Measurements from ENCODE around the gene CARD6. TPM values are rescaled to one million over a fixed set of nuclear protein-coding genes. Genes with fewer than 3 reads are reported as not detected.

Gene CARD6
- total and polyA plus RNA-seq, 2 of the 8 experiments (the other 6 are each of a cell fraction or from before 2014, with no cell fraction given): 0.41 to 0.50 TPM

DNA sequence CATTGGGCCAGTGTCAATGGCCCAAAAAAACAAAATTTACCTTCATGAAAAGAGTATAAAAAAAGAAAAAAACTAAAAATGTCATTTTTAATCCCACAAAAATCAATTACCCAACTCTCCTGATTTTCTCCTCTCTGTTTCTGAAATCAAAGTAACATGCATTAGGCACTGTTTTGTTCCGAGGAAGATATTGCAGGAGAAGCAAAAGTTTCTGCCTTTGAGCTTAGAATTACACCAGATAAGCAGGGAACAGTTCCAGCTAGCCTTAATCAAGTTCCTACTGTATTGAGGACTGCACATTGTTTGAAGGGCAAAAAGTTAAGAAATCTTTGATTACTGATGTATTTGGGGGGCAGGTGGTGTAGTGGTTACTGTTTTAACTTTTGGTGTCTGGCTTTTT, 41.9 kb upstream of the CARD6 start:
- peaks cover 21 to 34% of the 10 kb centered on the region in 2 experiments for H3K79me2 ChIP-seq (ENCODE audit: control insufficient read depth in 1 of 2, insufficient read depth in 2 of 2, low read length in 2 of 2)
- no peak overlapping the region for H4K91ac ChIP-seq (replicated peaks; ENCODE audit: insufficient read length, low read length)
- FAIRE-seq (no peak), DNase-seq (ENCODE audit: low read depth in 1 of 2, low spot score in 2 of 2) (no peak)
- POLR2A ChIA-PET (ENCODE audit: partially characterized antibody): interaction anchor here (0.6 to 1.5 kb wide), 7 partner anchors 8 to 144 kb away, joined by 3 to 5 read pairs (median 3); no protein-coding TSS in a partner anchor
- no peak overlapping the region for H2BK5ac ChIP-seq (ENCODE audit: low read depth, low read length)
- no peak overlapping the region for H3K18ac ChIP-seq (ENCODE audit: extremely low read depth, low read length)
- H3K79me1 ChIP-seq (ENCODE audit: low read depth, low read length): no peaks in the 10 kb centered on the region; the same call in 1 of the 2 replicates
- no peak overlapping the region for H3K56ac ChIP-seq (replicated peaks; ENCODE audit: insufficient read length, low read depth, low read length)
- no peak overlapping the region for H3K14ac ChIP-seq (ENCODE audit: insufficient read length)
- 41% methylated on average over 1 of the region's 1 CpG; no CpG with 5 or more reads in 1 of the 2 experiments for WGBS, 2 experiments (ENCODE audit: extremely low coverage in 1 of 2, insufficient coverage in 1 of 2, insufficient read length in 1 of 2, insufficient replicate concordance in 2 of 2, low coverage in 1 of 2, low lambda C conversion rate in 2 of 2, missing lambda C conversion rate in 1 of 2)
- H3K4me3 ChIP-seq (ENCODE audit: extremely low read depth in 1 of 4, insufficient read depth in 2 of 4, low read depth in 3 of 4, low read length in 4 of 4): peak overlapping the region in 3 of 4 experiments; percentile 65 to 96 (median 93); a peak in 5 of 8 replicates
- no peak overlapping the region for H2BK12ac ChIP-seq (ENCODE audit: low read depth, low read length)
- H3K4me2 ChIP-seq (ENCODE audit: insufficient read depth in 1 of 2, low read depth in 2 of 2, low read length in 2 of 2): peak overlapping the region; percentile 51 to 81
- H2BK15ac ChIP-seq (ENCODE audit: low read length): no peak overlapping the region
- peaks cover 0 to 5% (median 0%) of the 10 kb centered on the region in 4 experiments; a peak in 2 of 7 replicates for H3K4me1 ChIP-seq (replicated peaks in 1 of 4; ENCODE audit: control insufficient read depth in 3 of 4, insufficient read depth in 4 of 4, low read length in 3 of 4)
- H3K4ac ChIP-seq (replicated peaks; ENCODE audit: insufficient read length, low read depth, low read length): no peak overlapping the region
- no peak overlapping the region for H3K23ac ChIP-seq (ENCODE audit: insufficient read length)
- H3K27me3 ChIP-seq (replicated peaks in 1 of 4; ENCODE audit: control insufficient read depth in 3 of 4, extremely low read depth in 1 of 4, insufficient read depth in 3 of 4, low read length in 3 of 4): no peaks in the 10 kb centered on the region
- H3K23me2 ChIP-seq (ENCODE audit: low read depth, low read length): no peaks in the 10 kb centered on the region; the same call in 1 of the 2 replicates
- H2BK120ac ChIP-seq (replicated peaks; ENCODE audit: low read depth, low read length): no peak overlapping the region
- no peak overlapping the region for H4K8ac ChIP-seq (ENCODE audit: extremely low read depth, insufficient read depth, low read length)
- H3K9ac ChIP-seq (replicated peaks in 1 of 4; ENCODE audit: extremely low read depth in 1 of 4, low read depth in 3 of 4, low read length in 3 of 4): no peak overlapping the region
- no peak overlapping the region for H2BK20ac ChIP-seq (ENCODE audit: low read length)
- H3K27ac ChIP-seq (ENCODE audit: low read depth, low read length): no peak overlapping the region
- no peaks in the 10 kb centered on the region; a peak in 1 of 8 replicates for H3K36me3 ChIP-seq (ENCODE audit: control insufficient read depth in 2 of 4, insufficient read depth in 4 of 4, low read length in 3 of 4)
- peaks cover 0 to 3% of the 10 kb centered on the region in 2 experiments for H4K20me1 ChIP-seq (replicated peaks in 1 of 2; ENCODE audit: control insufficient read depth in 1 of 2, insufficient read depth in 2 of 2, low read length in 2 of 2)
- no peak overlapping the region for H2AFZ ChIP-seq (ENCODE audit: low read length)
- H3K9me3 ChIP-seq (ENCODE audit: insufficient read depth in 2 of 2, low read depth in 1 of 2, low read length in 1 of 2): no peaks in the 10 kb centered on the region; a peak in 1 of 4 replicates
- no peak overlapping the region for H2AK5ac ChIP-seq (ENCODE audit: low read depth, low read length)
- CTCF ChIA-PET (ENCODE audit: partially characterized antibody): interaction anchor here (1.0 to 1.7 kb wide), 2 partner anchors 9 to 18 kb away, joined by 6 to 7 read pairs; no protein-coding TSS in a partner anchor
- no peak overlapping the region for H4K5ac ChIP-seq (ENCODE audit: insufficient read length, low read depth, low read length)

Data from H1 (cell line).